ENCODE data around the gene FAM153A.
"Not testable (repeated sequence)": the region's sequence is repeated elsewhere in the genome, so short reads cannot be mapped to it uniquely, and the experiment has no call there.

The FAM153A gene

DNA sequence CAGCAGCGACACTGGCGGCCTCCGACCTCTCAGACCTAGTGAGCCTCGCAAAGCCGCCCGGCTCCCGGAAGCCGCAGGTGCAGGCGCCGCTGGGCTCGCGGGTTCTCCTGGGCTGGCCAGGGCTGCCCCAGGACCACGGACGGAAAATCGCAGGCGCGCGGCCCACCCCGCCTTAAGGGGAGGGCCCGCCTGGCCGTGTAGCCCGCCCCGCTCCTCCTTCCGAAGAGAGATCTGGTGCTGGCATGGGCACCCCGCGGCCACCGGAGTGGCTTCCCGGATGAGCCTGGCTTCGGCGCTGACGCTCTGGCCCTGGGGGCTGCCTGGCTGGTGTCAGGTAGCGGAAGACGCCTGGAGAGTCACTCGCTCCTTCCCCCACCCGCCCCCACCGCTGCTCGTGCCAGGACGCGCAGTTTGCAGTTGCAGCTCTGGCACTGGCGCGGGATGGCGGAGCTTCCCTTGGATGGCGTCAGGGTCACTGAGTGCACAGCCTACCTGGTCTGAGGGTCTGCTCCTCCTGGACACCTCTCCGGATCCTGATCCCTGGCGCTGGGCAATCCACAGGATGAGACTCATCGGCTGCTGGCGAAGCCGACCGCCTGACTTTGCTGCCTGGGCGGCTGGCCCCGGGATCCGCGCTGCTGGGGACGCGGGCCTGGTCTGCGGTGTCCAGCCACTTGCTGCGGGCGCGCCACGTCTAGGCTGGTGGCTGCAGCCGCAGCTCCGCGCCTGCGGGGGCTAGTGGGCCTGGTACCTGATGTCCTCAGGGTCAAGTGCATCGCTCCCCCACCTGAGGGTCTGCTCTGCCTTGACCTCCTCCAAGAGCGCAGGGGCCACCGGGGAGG is at the start of gene FAM153A:
Gene FAM153A, minus strand, starts transcription at position 108 of the 842 bp plus-strand sequence.
- DNase-seq, result not testable (repeated sequence)

DNA sequence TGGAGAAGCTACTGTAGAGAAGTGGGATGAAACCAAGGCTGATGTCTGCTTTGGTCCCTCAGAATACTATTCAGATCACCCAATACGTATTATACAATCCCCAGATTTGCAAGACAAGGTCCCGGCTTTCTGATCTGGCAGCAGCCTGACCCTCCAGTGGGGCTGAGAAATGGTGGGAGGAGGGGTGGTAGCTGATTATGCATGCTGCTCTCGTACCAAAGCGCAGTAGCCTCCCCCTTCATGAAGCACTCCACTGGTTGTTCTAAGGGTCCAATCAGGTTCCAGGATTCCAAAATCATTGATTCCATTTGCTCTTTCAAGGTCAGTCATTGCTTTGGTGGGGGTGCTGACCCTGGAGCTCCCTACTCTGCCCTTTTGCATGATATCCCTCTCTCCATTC is 49.6 kb upstream of the FAM153A start:
- DNase-seq, result not testable (repeated sequence)

DNA sequence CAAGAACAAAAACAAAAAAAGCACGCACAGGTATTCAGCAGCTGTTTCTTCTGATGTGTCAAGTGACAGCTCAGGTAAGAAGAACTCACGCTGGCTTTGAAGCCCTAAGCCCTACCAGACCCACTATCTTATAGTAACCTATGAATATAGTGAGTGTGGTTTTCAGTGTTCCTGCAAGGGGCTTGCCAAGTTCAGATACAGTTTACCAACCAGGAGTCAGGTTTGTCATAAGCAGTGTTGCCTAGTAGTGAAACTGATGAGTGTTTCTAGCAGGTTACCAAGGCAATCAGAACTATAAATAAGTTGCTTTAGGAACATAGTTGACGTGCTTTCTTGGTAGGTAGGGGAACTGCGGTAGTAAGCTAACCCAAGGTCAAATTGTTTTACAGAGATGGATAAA is 43.4 kb upstream of the FAM153A start:
- not testable (repeated sequence) for DNase-seq

DNA sequence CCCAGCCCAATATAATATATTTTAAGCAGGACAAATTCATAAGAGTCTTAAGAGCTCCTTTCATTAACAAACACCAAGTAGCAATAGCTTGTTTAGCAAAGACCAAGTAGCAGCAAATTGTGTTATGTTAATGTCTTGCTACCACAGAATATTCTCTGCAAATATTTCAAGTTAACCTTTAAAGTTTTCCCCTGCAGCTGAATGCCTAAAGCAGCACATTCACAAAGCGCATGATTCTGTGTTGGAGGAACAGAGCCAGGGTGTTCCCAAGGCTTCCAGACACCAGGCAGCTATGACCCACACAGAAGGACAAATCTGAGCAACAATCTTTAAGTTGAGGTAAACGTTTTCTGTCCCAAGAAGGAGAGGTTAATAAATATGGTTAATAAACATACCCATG is 42.1 kb upstream of the FAM153A start:
- not testable (repeated sequence) for DNase-seq

DNA sequence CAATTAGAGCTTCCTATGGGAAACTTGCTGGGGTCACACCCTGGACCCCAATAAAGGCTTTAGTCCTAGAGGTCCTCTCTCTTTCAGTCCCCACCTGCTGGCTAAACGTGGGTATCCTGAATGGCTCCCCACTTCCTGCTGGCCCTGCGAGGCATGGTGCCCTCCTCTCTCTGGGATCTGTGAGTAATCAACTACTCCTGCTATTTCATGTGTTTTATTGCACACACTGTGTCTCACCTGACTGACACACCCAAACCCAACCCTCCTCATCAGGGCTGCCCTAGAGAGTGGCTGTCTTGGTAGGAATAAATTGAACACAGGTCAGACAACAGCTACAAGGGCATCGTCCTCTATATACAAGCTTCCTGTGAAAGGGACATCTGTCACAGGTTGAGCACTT is 39.8 kb upstream of the FAM153A start:
- DNase-seq, result not testable (repeated sequence)

DNA sequence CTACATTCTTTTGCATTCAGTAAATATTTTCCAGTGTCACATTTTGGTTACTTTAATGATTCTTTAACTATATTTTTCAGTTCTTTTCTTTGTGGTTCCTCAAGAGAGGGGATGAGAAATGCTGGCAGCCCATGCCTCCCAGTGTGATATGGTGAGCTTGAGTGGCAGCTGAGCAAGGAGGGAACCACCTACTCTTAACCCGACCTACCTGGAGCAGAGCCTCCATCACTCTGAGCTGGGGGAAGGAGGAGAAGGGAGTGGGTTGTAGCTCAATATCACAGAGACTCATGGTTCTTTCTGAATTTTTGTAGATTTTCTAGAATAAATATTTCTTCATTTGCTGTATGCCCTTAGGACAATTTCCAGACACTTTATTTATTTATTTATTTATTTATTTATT is 37.0 kb upstream of the FAM153A start:
- DNase-seq, result not testable (repeated sequence)

DNA sequence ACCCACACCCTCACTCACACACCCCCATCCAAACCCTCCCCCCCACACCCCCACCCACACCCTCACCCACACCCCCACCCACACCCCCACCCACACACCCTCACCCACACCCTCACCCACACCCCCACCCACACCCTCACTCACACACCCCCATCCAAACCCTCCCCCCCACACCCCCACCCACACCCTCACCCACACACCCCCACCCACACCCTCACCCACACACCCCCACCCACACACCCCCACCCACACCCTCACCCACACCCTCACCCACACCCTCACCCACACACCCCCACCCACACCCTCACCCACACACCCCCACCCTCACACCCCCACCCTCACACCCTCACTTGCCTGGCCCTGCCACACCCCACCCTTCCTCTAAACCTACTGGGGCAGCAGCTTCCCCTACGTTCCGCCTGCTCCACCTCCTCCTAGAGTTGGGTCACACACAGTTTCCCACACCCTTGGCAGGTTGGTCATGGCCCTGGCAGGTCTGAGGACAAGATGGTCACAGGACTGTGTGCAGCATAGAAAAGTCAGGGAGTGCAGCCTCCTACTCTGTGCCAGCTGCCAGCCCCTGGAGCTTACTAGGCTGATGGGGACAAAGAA is 30.2 kb upstream of the FAM153A start:
- not testable (repeated sequence) for DNase-seq

DNA sequence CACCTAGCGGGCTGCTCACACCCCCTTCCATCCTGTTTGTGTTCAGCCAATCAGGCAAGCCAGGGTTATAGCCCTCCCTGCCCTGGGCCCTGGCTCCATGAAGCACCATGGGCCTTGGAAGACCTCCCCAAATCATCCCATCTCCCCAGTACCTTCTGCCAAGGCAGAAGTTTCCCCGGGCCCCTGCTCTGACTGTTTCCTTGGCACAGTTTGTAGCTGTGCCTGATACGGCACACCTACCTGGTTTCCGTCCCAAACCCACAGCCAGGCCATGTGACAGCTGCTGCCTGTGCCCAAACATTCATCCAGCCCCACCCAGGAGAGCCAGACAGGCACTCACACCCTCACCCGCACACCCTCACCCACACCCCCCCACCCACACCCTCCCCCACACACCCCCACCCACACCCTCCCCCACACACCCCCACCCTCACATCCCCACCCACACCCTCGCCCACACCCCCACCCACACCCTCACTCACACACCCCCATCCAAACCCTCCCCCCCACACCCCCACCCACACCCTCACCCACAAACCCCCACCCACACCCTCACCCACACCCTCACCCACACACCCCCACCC is 29.6 kb upstream of the FAM153A start:
- not testable (repeated sequence) for DNase-seq

DNA sequence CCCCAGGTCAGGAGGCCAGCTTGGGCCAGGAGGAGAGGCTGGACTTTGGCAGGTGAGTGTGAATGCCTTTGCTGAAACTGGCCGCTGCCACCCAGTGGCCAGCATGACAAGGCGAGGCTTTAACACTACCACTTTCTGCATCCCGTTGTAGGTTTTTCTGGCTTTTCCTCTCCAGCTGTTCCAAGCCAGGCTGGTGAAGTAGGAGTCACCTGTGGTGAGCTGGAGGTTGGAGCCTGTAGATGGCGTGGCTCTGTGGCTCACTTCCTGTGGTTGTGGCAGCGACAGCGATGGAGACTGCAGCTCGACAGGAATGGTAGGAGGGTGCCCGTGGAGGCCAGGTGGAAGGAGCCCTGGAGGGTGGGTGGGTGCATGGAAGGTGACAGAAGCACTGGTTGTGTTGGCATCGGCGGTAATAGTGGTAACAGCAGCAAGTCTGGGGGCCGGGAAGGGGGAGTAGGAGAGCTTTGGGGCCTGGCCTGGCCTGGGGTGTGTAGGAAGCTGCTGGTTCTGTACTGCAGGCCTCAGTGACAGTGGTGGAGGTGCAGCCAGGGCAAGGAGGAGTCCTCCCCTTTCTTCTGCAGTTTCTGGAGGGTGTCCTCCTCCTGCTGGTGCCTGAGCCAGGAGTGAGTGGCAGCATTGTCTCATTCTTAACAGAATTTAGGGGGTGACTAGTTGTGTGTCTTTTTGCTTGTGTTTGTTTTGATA is 26.7 kb upstream of the FAM153A start:
- peak; percentile 36 for DNase-seq

DNA sequence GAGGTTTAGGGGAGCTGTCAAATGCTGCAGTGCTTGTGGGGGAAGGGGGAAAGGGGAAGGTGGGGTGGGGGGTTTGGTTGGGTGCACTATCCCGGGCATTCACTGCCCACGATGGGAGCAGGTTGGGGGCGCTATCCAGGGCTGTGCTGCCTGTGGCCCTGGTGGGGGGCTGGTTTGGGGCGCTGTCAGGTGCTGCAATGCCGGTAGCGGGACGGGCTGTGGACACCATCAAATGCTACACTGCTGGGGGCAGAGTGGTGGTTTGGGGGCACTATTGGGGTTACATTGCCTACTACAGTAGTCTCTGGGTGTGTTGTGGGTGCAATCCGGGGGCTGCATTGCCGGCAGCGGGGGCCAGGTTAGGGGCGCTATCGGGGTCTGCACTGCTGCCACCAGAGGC is 25.7 kb upstream of the FAM153A start:
- not testable (repeated sequence) for DNase-seq

DNA sequence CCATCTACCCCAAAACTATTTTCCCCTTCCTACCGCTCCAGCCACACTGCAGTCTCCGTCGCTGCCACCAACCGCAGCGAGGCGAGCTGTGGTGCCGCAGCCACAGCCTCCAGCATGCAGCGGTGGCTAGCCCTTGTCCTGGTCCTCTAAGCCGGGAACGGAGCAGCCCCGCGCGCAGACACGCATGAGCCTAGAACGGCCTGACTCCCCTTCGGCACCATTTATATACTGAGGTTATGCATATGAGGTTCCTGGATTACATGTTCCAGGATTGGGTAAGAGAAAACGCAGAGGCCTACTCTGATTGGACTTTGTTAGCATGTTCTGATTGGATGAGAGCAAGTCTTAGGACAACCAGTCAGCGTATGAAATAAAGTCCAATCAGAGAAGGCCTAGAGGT is 24.6 kb upstream of the FAM153A start:
- DNase-seq, result not testable (repeated sequence)

DNA sequence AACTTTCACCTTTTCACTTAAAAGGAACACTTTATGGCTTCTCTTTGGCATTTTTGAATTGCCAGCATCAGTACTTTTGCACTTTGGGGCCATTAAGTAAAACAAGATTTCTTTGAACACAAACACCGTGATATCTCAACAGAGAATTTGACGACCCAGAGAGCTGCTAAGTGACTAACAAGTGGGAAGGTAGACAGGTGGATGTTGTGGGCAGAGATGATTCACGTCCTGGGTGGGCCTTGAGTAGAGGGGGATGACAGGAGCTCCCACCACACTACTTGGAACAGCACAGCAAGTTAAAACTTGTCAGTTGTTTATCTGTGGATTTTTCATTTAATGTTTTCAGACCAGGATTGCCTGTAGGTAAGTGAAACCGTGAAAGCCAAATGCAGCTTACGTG is 18.7 kb upstream of the FAM153A start:
- not testable (repeated sequence) for DNase-seq

DNA sequence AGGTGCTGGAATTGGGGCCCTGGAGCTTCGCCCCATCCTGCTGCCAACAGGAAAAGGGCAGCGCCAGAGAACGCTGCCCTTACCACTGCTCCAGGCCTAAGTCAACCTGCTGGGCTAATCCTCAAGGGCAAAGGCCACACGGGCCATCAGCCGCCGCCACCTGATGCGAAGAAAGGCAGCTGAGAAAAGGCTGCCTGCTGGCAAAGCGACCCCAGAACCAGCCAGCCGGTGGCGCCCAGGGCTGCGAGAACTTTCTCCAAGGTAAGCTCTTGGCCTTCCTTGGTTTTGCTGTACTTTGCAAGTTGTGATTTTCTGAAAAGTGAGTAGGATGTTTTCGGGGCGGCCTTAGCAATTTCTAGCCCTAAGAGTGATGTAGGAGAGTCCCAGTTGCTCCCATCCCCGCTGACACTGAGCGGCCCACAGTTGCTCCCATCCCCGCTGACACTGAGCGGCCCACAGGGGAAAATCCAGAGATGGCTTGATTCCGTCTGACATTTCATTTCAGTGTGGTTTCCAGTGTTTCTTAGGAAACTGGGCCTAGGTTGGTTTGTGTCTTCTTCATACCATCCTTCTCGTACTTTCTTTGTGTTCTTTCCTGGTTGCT is 15.6 kb upstream of the FAM153A start:
- DNase-seq, result not testable (repeated sequence)

DNA sequence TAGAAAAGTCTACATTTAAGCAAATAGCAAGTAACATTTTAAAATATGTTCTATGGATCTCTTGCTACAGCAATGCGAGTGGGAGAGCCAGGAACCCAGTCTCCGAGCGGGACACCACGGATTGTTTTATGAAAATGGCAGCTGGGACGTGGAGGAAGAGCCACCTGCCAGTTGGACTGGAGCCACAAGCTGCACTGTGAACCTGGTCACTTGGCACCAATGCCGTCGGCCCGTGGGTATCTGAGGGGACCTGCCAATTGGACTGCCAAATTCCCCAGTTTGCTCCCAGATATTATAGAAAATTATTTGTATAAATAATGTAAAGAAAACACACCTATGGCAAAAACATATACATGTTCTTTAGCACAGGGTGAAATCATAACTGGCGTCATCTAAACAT is 10.6 kb upstream of the FAM153A start:
- DNase-seq, result not testable (repeated sequence)

DNA sequence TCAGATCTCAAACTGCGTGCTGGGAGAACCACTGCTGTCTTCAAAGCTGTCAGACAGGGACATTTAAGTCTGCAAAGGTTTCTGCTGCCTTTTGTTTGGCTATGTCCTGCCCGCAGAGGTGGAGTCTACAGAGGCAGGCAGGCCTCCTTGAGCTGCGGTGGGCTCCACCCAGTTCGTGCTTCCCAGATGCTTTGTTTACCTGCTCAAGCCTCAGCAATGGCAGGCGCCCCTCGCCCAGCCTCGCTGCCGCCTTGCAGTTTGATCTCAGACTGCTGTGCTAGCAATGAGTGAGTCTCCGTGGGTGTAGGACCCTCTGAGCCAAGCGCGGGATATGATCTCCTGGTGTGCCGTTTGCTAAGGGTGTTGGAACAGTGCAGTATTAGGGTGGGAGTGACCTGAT is 8.9 kb upstream of the FAM153A start:
- not testable (repeated sequence) for DNase-seq

DNA sequence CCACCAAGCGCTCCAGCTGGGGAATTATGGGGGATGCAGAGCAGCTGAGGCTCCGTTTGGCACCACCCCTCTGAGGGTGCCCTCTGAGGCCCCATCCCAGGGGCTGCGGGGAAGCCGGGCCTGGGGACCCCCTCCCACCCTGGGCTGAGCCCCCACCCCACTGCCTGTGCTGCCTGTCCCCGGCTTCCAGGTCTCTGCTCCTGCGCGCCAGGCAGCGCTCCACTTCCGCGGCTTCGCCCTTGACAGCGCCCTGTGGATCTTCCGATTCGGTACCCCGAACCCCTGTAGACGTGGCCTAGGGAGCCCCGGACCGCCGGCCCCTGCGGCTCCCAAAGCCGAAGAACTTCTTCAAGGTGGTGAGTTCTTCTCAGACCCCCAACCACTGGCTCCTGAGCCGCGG is 530 bp downstream of the FAM153A start:
- not testable (repeated sequence) for DNase-seq

DNA sequence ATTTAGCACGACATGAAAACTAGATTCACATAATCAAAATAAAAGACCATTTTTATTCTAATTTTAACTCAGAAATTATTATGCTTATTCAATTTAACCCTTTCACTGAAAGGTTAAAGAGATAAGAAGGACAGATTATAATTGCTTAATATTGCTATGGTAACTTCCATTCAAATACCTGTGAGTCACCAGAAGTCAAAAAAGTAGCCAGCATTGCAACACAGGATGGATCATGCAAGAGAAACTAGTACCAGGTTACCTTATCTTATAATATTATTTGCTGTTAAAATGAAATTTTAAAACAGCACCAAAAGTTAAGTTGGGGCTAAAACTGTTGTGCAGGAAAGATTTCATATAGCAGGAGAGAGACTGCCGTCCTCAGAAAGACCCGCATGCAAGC is 11.5 kb downstream of the FAM153A start:
- DNase-seq, result not testable (repeated sequence)

DNA sequence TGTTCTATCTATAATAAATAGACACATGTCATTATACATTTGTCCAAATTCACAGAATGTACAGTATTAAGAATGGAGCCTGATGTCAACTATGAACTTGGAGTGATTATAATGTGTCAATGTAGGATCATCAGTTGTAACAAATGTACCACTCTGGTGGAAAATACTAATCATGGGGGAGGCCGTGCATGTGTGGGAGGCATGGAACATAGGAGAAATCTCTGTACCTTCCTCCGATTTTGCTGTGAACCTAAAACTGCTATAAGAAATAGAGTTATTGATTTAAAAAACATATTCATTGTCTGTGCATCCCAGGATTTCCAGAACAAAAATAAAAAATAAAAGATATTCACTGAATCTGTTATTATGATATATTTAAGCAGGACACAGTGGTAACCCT is 12.1 kb downstream of the FAM153A start:
- DNase-seq, result peak; percentile 23

DNA sequence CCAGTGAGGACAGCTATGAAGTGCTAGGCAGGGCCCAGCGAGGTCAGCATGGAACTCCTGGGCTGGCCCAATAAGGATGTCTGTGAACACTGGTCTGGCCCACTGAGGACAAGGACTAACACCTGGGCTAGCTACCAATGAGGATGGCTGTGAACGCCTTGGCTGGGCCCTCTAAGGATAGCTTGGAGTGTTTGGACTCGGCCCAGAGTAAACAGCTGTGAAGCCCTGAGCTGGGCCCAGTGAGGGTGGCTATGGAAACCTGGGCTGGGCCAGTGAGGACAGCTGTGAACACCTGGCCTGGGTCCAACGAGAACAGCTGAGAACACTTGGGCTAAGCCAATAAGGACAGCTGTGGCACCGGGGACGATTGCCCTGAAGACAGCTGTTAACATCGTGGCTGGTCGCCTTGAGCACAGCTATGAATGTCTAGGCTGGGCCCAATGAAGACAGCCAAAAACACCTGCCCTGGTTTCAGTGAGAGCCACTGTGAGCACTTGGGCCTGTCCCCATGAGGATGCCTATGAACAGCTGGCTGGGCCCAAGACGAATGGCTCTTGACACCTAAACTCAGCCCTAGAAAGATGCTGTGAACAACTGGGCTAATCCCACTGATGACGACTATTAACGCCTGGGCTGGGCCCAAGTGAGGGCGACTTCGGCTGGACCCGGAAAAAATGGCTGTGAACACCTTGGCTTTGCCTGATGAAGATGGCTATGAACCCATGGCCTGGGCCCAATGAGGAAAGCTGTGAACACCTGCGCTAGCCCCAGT is 18.8 kb downstream of the FAM153A start:
- not testable (repeated sequence) for DNase-seq

DNA sequence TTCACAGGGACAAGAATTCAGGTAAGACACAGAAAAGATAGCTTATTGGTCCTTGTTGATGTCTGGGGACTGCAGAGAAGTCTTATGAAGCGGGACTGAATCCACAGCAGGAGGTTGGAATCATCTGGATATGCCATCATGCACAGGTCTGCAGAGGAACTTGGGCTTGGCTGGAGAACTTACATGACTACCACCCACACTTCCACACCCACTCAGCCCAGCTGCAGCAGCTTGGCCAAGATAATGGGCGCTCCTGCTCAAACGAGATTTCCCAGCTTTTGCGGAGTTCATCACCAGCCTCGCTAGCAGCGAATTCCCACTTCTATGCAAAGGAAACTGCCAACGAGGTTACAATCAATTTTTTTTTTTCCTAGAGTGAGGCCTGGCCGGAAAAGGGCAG is 21.7 kb downstream of the FAM153A start:
- DNase-seq, result not testable (repeated sequence)

DNA sequence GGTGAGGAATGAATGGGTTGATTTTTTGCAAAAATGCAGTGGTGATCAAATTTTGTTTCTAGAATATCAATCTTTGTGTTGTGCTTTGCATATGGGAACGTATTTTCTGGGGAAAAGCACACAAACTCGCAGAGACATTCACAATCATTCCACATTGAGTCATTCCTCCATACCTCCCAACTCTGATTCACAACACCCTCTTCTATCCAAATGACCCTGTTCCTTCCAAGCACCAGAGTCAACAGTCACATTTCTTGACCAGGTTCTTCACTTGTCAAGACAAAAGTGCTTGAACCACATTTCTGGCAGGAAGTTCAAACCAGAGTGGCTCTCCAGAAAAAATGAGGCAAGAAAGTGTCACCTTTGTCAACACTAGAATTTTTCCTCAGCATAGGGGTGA is 35.3 kb downstream of the FAM153A start:
- DNase-seq, result not testable (repeated sequence)

DNA sequence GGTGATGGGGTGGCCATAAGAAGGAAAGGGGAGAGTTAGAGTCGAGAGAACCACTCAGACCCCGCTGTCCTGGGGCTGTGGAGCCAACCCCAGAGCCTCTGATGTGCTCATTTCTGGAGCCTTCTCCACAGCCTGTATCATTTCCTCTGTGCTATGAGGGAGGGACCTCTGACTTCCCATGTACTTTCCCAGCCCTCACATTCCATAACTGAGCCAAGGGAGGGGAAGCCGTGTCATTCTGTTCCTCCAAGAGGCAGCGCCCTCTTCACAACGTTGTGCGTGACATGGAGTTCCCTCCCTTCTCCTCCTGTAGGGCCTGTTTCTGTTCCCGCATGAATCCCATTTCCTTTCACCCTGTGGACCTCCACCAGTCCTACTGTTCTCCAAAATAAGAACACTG is 57.8 kb downstream of the FAM153A start:
- DNase-seq, result not testable (repeated sequence)
